Sigmoid colon (tissue), 7 donors: Measurements from ENCODE around the gene PGPEP1. TPM values are rescaled to one million over a fixed set of nuclear protein-coding genes. Genes with fewer than 3 reads are reported as not detected.
"Not testable (repeated sequence)": the region's sequence is repeated elsewhere in the genome, so short reads cannot be mapped to it uniquely, and the experiment has no call there.

Source experiments
- DNase-seq: peaks from one replicate; pipeline ENCODE4 v3.0.0-alpha.2; 2019
- H3K27ac ChIP-seq, 4 donors: fragments of 200-600 bp; sonication (generic); one replicate each; pipeline ENCODE4 v1.5.1; 2016 to 2019; ENCODE audit warnings: mild to moderate bottlenecking in 1 of 4
- H3K27me3 ChIP-seq, 3 donors: fragments of 200-600 bp; sonication (generic); one replicate each; pipeline ENCODE4 v1.5.1; 2019; ENCODE audit warnings: mild to moderate bottlenecking in 1 of 3
- H3K36me3 ChIP-seq, 4 donors: fragments of 200-600 bp; sonication (generic); one replicate each; pipeline ENCODE4 v1.5.1; 2016 to 2019
- H3K4me1 ChIP-seq, 4 donors: fragments of 200-600 bp; sonication (generic); one replicate each; pipeline ENCODE4 v1.5.1; 2017 to 2019
- H3K4me3 ChIP-seq, 4 donors: fragments of 200-600 bp; sonication (generic); one replicate each; pipeline ENCODE4 v1.5.1; 2017 to 2019; ENCODE audit warnings: mild to moderate bottlenecking in 2 of 4, moderate library complexity in 1 of 4
- H3K9me3 ChIP-seq, 4 donors: fragments of 200-600 bp in 3 of 4; sonication (generic) in 3 of 4; one replicate each; pipeline versions ENCODE4 v1.5.1 to v1.6.1; 2013 to 2019
- EP300 ChIP-seq, 4 donors: sonication (generic); formaldehyde crosslinking; IDR thresholded peaks; one replicate each; pipeline ENCODE4 v1.6.1; 2017; ENCODE audit warnings: antibody characterized with exemption in 4 of 4
- POLR2A ChIP-seq, 2 donors: fragments of 450-650 bp; IDR thresholded peaks; one replicate each; pipeline ENCODE4 v1.6.1; 2016; ENCODE audit warnings: antibody characterized with exemption in 2 of 2, mild to moderate bottlenecking in 2 of 2, moderate library complexity in 2 of 2
- POLR2AphosphoS5 ChIP-seq, 4 donors: sonication (generic); formaldehyde crosslinking; IDR thresholded peaks; one replicate each; pipeline ENCODE4 v1.6.1; 2017; ENCODE audit warnings: antibody characterized with exemption in 4 of 4
- WGBS, 2 donors: extraction: QIAGEN DNeasy Blood & Tissue Kit; methylation state at CpG; one replicate each; pipeline ENCODE4 v1.1.7; 2013; 5-methylcytosine and 5-hydroxymethylcytosine counted together
- intact Hi-C: fragments of 100-400 bp; cut with DNase I; formaldehyde crosslinking; loops from one replicate; pipeline ENCODE4 v1.15.1; 2023
- polyA plus RNA-seq, 3 donors: library from polyadenylated mRNA; stranded (reverse); fragments of 200-250 nt; gene quantifications; one replicate each; pipeline ENCODE4 v1.2.3, GENCODE V29; 2013
- total RNA-seq, 4 donors: library from RNA; depleted of rRNA; stranded (reverse); fragments of >200 nt; gene quantifications; one replicate each; pipeline ENCODE4 v1.1.0, GENCODE V29; 2016
- TF ChIP-seq, protein P1 (sequence below), 4 experiments: fragments of 450-650 bp in 3 of 4; fragments of 200-600 bp in 1 of 4; IDR thresholded peaks; one replicate each; pipeline ENCODE4 v1.5.1; 2016 to 2019; ENCODE audit warnings: antibody characterized with exemption in 4 of 4, mild to moderate bottlenecking in 3 of 4, moderate library complexity in 2 of 4
- donor health status: healthy with polysubstance abuse.
- donor health status: Bipolar disorder and iron deficiency.
- donor health status: healthy.

Gene PGPEP1
- total and polyA plus RNA-seq, 7 donors = 14.4 to 36.9 (median 16.9) TPM

DNA sequence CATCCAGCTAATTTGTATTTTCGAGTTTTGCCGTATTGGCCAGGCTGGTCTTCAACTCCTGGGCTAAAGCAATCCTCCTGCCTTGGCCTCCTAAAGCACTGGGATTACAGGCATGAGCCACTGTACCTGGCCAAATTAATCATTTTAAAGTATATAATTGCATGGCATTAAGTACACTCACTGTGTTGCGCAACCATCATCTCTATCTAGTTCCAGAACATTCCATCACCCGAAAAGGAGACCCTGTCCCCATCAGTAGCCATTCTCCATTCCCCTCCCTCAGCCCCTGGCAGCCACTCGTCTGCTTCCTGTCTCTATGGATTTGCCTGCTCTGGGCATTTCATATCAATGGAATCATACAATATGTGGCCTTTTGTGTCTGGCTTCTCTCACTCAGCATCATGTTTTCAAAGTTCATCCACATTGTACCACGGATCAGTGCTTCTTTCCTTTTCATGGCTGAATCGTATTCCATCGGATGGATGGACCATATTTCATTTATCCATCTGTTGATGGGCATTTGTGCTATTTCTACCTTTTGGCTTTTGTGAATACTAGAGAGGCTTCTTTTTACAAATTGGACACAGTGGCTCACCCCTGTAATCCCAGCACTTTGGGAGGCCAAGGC is 13.1 kb downstream of the PGPEP1 start:
- DNase-seq = no peak
- Histone ChIP-seq H3K4me1 (no peaks in the 10 kb centered on the region), H3K36me3 (peaks cover 0 to 36% (median 16%) of the 10 kb centered on the region in 4 donors), H3K27me3 (no peaks in the 10 kb centered on the region), H3K27ac (no peak overlapping the region), H3K9me3 (no peaks in the 10 kb centered on the region), H3K4me3 (no peak overlapping the region)
- intact Hi-C loops = no loop called here
- no peak for TF ChIP-seq EP300 (IDR thresholded peaks at IDR 0.05)
- no peak for TF ChIP-seq POLR2A (IDR thresholded peaks at IDR 0.05)
- TF ChIP-seq, protein P1, sequence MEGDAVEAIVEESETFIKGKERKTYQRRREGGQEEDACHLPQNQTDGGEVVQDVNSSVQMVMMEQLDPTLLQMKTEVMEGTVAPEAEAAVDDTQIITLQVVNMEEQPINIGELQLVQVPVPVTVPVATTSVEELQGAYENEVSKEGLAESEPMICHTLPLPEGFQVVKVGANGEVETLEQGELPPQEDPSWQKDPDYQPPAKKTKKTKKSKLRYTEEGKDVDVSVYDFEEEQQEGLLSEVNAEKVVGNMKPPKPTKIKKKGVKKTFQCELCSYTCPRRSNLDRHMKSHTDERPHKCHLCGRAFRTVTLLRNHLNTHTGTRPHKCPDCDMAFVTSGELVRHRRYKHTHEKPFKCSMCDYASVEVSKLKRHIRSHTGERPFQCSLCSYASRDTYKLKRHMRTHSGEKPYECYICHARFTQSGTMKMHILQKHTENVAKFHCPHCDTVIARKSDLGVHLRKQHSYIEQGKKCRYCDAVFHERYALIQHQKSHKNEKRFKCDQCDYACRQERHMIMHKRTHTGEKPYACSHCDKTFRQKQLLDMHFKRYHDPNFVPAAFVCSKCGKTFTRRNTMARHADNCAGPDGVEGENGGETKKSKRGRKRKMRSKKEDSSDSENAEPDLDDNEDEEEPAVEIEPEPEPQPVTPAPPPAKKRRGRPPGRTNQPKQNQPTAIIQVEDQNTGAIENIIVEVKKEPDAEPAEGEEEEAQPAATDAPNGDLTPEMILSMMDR (IDR thresholded peaks at IDR 0.05) = no peak
- no peak for TF ChIP-seq POLR2AphosphoS5 (IDR thresholded peaks at IDR 0.05)
- WGBS, 2 donors = 95% methylated on average over 8 of the region's 8 CpGs

DNA sequence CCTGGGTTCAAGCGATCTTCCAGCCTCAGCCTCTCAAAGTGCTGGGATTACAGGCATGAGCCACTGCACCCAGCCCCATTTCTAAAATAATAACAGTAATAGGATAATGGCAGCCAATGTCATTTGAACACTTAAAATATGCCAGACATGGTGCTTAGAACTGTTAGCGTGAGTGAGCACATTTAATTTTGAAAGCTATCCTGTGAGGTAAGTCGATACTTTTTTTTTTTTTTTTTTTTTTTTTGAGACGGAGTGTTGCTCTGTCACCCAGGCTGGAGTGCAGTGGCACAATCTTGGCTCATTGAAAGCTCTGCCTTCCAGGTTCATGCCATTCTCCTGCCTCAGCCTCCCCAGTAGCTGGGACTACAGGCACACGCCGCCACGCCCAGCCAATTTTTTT is 14.3 kb downstream of the PGPEP1 start:
- H3K36me3 ChIP-seq = peaks cover 0 to 48% (median 16%) of the 10 kb centered on the region in 4 donors
- H3K4me3 ChIP-seq, H3K9me3 ChIP-seq, H3K4me1 ChIP-seq, intact Hi-C loops, H3K27ac ChIP-seq, DNase-seq, H3K27me3 ChIP-seq: not testable (repeated sequence)
- 93 to 98% methylated on average over 7 of the region's 7 CpGs for WGBS, 2 donors

DNA sequence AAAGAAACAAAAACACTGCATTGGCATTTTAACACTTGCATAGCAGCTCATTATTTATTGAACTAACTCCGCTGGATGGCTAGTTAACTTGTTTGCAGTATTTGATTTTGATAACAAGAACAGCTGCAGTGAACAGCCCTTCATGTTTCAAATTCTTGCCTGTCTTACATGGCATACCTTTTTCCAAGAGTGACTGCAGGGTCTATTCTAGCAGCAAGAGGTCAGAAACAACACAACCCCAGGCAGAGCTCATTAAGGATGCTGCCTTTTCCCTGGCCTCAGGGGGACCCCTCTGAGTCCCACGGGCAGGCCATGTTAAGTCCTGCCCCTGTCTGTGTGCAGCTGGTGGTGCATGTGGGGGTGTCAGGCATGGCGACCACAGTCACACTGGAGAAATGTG is 16.6 kb downstream of the PGPEP1 start:
- 82 to 92% methylated on average over 3 of the region's 3 CpGs for WGBS, 2 donors
- Histone ChIP-seq H3K4me3 (no peak overlapping the region), H3K4me1 (no peaks in the 10 kb centered on the region), H3K36me3 (peaks cover 0 to 60% (median 16%) of the 10 kb centered on the region in 4 donors), H3K27ac (no peak overlapping the region), H3K27me3 (no peaks in the 10 kb centered on the region), H3K9me3 (no peaks in the 10 kb centered on the region)
- TF ChIP-seq, protein P1 (IDR thresholded peaks at IDR 0.05) = no peak
- no peak for TF ChIP-seq POLR2AphosphoS5 (IDR thresholded peaks at IDR 0.05)
- no peak for TF ChIP-seq EP300 (IDR thresholded peaks at IDR 0.05)
- TF ChIP-seq POLR2A (IDR thresholded peaks at IDR 0.05) = no peak
- intact Hi-C loops = no loop called here
- no peak for DNase-seq

DNA sequence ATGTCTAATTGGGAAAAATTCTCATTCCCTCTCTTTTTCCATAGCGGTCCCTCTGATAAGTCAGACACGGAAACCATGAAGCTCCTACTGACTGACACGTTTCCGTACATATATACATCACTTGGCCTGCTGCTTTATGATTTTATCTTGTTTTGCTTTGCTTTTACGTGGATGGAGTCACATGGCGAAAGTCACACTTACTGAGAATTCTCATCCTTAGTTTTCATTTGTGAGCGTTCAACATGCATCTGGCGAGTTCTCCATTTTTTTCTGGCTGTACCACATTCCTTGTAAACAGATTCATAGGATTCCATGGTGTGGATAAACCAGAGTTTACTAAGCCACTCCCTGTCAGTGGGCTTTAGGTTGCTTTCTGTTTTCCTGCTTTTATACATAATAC is 21.2 kb downstream of the PGPEP1 start:
- DNase-seq = no peak
- Histone ChIP-seq H3K36me3 (peaks cover 0 to 66% (median 11%) of the 10 kb centered on the region in 4 donors), H3K9me3 (no peaks in the 10 kb centered on the region), H3K27me3 (no peaks in the 10 kb centered on the region), H3K4me3 (no peak overlapping the region), H3K27ac (no peak overlapping the region), H3K4me1 (peaks cover 0 to 16% (median 13%) of the 10 kb centered on the region in 4 donors)
- intact Hi-C loops = no loop called here
- TF ChIP-seq EP300 (IDR thresholded peaks at IDR 0.05) (no peak), POLR2A (IDR thresholded peaks at IDR 0.05) (no peak), POLR2AphosphoS5 (IDR thresholded peaks at IDR 0.05) (no peak)
- TF ChIP-seq, protein P1 (IDR thresholded peaks at IDR 0.05) = no peak
- WGBS, 2 donors = 94 to 95% methylated on average over 8 of the region's 8 CpGs

DNA sequence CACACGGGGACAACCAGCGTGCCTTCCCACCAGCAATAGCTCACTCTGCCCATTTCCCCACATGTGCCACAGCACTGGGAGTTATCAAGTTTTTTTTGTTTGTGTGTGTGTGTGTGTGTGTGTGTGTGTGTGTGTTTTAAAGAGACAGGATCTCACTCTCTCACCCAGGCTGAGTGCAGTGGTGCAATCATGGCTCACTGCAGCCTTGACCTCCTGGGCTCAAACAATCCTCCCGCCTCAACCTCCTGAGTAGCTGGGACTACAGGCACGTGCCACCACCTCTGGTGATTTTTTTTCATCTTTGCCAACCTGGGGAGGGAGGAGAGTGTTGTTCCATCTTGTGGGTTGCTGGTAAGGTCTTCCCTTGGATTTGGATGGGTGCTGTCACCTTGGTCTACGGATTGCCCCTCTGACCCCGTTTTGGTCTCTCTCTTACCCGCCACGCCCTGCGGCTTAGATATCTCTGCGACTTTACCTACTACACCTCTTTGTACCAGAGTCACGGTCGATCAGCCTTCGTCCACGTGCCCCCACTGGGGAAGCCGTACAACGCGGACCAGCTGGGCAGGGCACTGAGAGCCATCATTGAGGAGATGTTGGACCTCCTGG is 22.6 kb downstream of the PGPEP1 start:
- 77 to 91% methylated on average over 17 of the region's 17 CpGs for WGBS, 2 donors
- DNase-seq = no peak
- TF ChIP-seq POLR2AphosphoS5 (IDR thresholded peaks at IDR 0.05) = no peak
- TF ChIP-seq POLR2A (IDR thresholded peaks at IDR 0.05) = no peak
- TF ChIP-seq, protein P1 (IDR thresholded peaks at IDR 0.05) = no peak
- no peak for TF ChIP-seq EP300 (IDR thresholded peaks at IDR 0.05)
- Histone ChIP-seq H3K27me3 (no peaks in the 10 kb centered on the region), H3K9me3 (no peaks in the 10 kb centered on the region), H3K4me3 (no peak overlapping the region), H3K4me1 (peaks cover 0 to 16% (median 13%) of the 10 kb centered on the region in 4 donors), H3K36me3 (peaks cover 0 to 52% (median 0%) of the 10 kb centered on the region in 4 donors), H3K27ac (no peak overlapping the region)
- intact Hi-C loops = no loop called here
